DMS53 treated with DMSO at 0.1 percent for 48 hours (cell line): Measurements from ENCODE around the gene BAG3.
A peak's percentile ranks its signal among the peaks of the same experiment; 100 is the strongest.

Experiments used
- DNase-seq: peaks from one replicate; lab custom pipeline; 2025; ENCODE audit not compliant: unreplicated experiment; lab: John Stamatoyannopoulos, UW

BAG3 gene

GRCh38 chr10:119725828-119726675, 74.9 kb downstream of the BAG3 start, which contains the start of gene INPP5F:
TSS of gene INPP5F (plus strand) at chr10:119726050. CDS start at chr10:119726263, 213 bp downstream.
- DNase-seq = peak; percentile 93

GRCh38 chr10:119726676-119727261, 75.6 kb downstream of the BAG3 start:
- no peak for DNase-seq
